Esophagus squamous epithelium (tissue), 5 donors: ENCODE measurements around the gene CNDP2. TPM values are rescaled to one million over a fixed set of nuclear protein-coding genes. Genes with fewer than 3 reads are reported as not detected.
"Not testable (repeated sequence)": the region's sequence is repeated elsewhere in the genome, so short reads cannot be mapped to it uniquely, and the experiment has no call there.

ENCODE experiments used
- DNase-seq: peaks from one replicate; lab custom pipeline; 2025; lab: John Stamatoyannopoulos, UW
- H3K27ac ChIP-seq, 4 donors: fragments of 200-600 bp; sonication (generic); one replicate each; pipeline ENCODE4 v1.5.1; 2016 to 2019; ENCODE audit warnings: mild to moderate bottlenecking in 1 of 4
- H3K27me3 ChIP-seq, 4 donors: fragments of 200-600 bp; sonication (generic); 1 replicate in 3 of 4; 2 replicates in 1 of 4; pipeline versions ENCODE4 v1.5.1 to v1.6.0; 2017 to 2021; ENCODE audit warnings: antibody characterized with exemption in 1 of 4
- H3K36me3 ChIP-seq, 3 donors: fragments of 200-600 bp; sonication (generic); one replicate each; pipeline ENCODE4 v1.5.1; 2016 to 2019
- H3K4me1 ChIP-seq, 3 donors: fragments of 200-600 bp; sonication (generic); one replicate each; pipeline ENCODE4 v1.5.1; 2017 to 2019
- H3K4me3 ChIP-seq, 4 donors: fragments of 200-600 bp; sonication (generic); 1 replicate in 3 of 4; 2 replicates in 1 of 4; pipeline ENCODE4 v1.5.1; 2016 to 2019; ENCODE audit warnings: mild to moderate bottlenecking in 2 of 4, moderate library complexity in 1 of 4
- H3K9me3 ChIP-seq, 3 donors: fragments of 200-600 bp; sonication (generic); one replicate each; pipeline ENCODE4 v1.5.1; 2016 to 2019
- CTCF ChIP-seq, 6 experiments: fragments of 450-650 bp in 4 of 6; fragments of 200-600 bp in 2 of 6; sonication (generic) in 2 of 6; IDR thresholded peaks; one replicate each; pipeline ENCODE4 v1.5.1; 2016 to 2019; ENCODE audit warnings: antibody characterized with exemption in 6 of 6, mild to moderate bottlenecking in 4 of 6, moderate library complexity in 4 of 6
- POLR2A ChIP-seq, 4 donors: fragments of 450-650 bp; IDR thresholded peaks; one replicate each; pipeline ENCODE4 v1.6.1; 2017; ENCODE audit warnings: antibody characterized with exemption in 4 of 4, mild to moderate bottlenecking in 4 of 4, moderate library complexity in 3 of 4
- WGBS, 2 donors: methylation state at CpG; one replicate each; pipeline ENCODE4 v1.1.5; 2018; 5-methylcytosine and 5-hydroxymethylcytosine counted together
- intact Hi-C: fragments of 100-400 bp; cut with DNase I; formaldehyde crosslinking; loops from one replicate; pipeline ENCODE4 v1.15.0; 2022
- total RNA-seq, 4 donors: library from RNA; depleted of rRNA; stranded (reverse); fragments of >200 nt; gene quantifications; one replicate each; pipeline ENCODE4 v1.1.0, GENCODE V29; 2016
- donor health status: DM: yes; HTN: yes; CAD: no.

The CNDP2 gene
- total RNA-seq, 4 donors from 2014 or later = 66.6 to 136 (median 87.9) TPM

- Histone ChIP-seq H3K27ac (no peak overlapping the region), H3K9me3 (peaks cover 0 to 9% (median 4%) of the 10 kb centered on the region in 3 donors), H3K4me3 (no peak overlapping the region), H3K36me3 (no peaks in the 10 kb centered on the region), H3K4me1 (no peaks in the 10 kb centered on the region), H3K27me3 (peaks cover 0 to 9% (median 0%) of the 10 kb centered on the region in 4 donors)
- no peak for DNase-seq
- intact Hi-C loops = no loop called here
- WGBS, 2 donors = 40 to 63% methylated on average over 3 of the region's 3 CpGs
- no peak for TF ChIP-seq POLR2A (IDR thresholded peaks at IDR 0.05)
- TF ChIP-seq CTCF (IDR thresholded peaks at IDR 0.05) = no peak
These were observed 67.8 kb downstream of the CNDP2 start for GRCh38 chr18:74563999-74564398.

- H3K4me1 ChIP-seq, H3K36me3 ChIP-seq, H3K4me3 ChIP-seq, H3K27me3 ChIP-seq, H3K9me3 ChIP-seq, H3K27ac ChIP-seq, DNase-seq, intact Hi-C loops: not testable (repeated sequence)
- 78 to 100% methylated on average over 1 of the region's 1 CpG for WGBS, 2 donors
These were observed 69.0 kb downstream of the CNDP2 start for GRCh38 chr18:74565164-74565563.

- intact Hi-C loops, DNase-seq, H3K27me3 ChIP-seq, H3K4me1 ChIP-seq, H3K4me3 ChIP-seq, H3K27ac ChIP-seq, H3K36me3 ChIP-seq, H3K9me3 ChIP-seq: not testable (repeated sequence)
- WGBS, 2 donors = 69 to 77% methylated on average over 3 of the region's 3 CpGs
These were observed 69.8 kb downstream of the CNDP2 start for GRCh38 chr18:74565993-74566392.

- H3K36me3 ChIP-seq = no peaks in the 10 kb centered on the region
- no peaks in the 10 kb centered on the region for H3K4me1 ChIP-seq
- intact Hi-C loops = no loop called here
- H3K27me3 ChIP-seq = peaks cover 0 to 5% (median 0%) of the 10 kb centered on the region in 4 donors
- no peak for DNase-seq
- no peak overlapping the region for H3K27ac ChIP-seq
- H3K9me3 ChIP-seq = peaks cover 0 to 9% (median 4%) of the 10 kb centered on the region in 3 donors
- TF ChIP-seq CTCF (IDR thresholded peaks at IDR 0.05) (no peak), POLR2A (IDR thresholded peaks at IDR 0.05) (no peak)
- no peak overlapping the region for H3K4me3 ChIP-seq
- 55 to 62% methylated on average over 7 of the region's 7 CpGs for WGBS, 2 donors
These were observed 71.7 kb downstream of the CNDP2 start for GRCh38 chr18:74567822-74568221.

- Histone ChIP-seq H3K36me3 (no peaks in the 10 kb centered on the region), H3K4me3 (no peak overlapping the region), H3K4me1 (no peaks in the 10 kb centered on the region), H3K27me3 (peaks cover 0 to 5% (median 0%) of the 10 kb centered on the region in 4 donors), H3K9me3 (peaks cover 0 to 9% (median 4%) of the 10 kb centered on the region in 3 donors), H3K27ac (no peak overlapping the region)
- TF ChIP-seq POLR2A (IDR thresholded peaks at IDR 0.05) = no peak
- no peak for TF ChIP-seq CTCF (IDR thresholded peaks at IDR 0.05)
- DNase-seq = no peak
- WGBS, 2 donors = 85 to 96% methylated on average over 3 to 4 of the region's 4 CpGs
- intact Hi-C loops = no loop called here
These were observed 73.2 kb downstream of the CNDP2 start for GRCh38 chr18:74569401-74569800.

- H3K4me1 ChIP-seq = no peaks in the 10 kb centered on the region
- intact Hi-C loops = no loop called here
- peaks cover 0 to 5% (median 0%) of the 10 kb centered on the region in 4 donors for H3K27me3 ChIP-seq
- no peak overlapping the region for H3K4me3 ChIP-seq
- no peak for DNase-seq
- no peak overlapping the region for H3K27ac ChIP-seq
- TF ChIP-seq POLR2A (IDR thresholded peaks at IDR 0.05) (no peak), CTCF (IDR thresholded peaks at IDR 0.05) (no peak)
- H3K9me3 ChIP-seq = peaks cover 0 to 9% (median 4%) of the 10 kb centered on the region in 3 donors
- 56 to 57% methylated on average over 4 of the region's 4 CpGs for WGBS, 2 donors
- H3K36me3 ChIP-seq = no peaks in the 10 kb centered on the region
These were observed 74.1 kb downstream of the CNDP2 start for GRCh38 chr18:74570266-74570665.
